Prostate gland (tissue), 2 donors: ENCODE data around the gene F7. TPM values are rescaled to one million over a fixed set of nuclear protein-coding genes. Genes with fewer than 3 reads are reported as not detected.

Source experiments
- DNase-seq: peaks from one replicate; pipeline ENCODE4 v3.0.0-alpha.2; 2019; ENCODE audit warnings: low spot score
- H3K27ac ChIP-seq, 2 donors: fragments of 200-600 bp; sonication (generic); 2 replicates each; pipeline ENCODE4 v1.5.1; 2017 to 2019
- H3K27me3 ChIP-seq: fragments of 200-600 bp; sonication (generic); replicated peaks from 2 replicates; pipeline ENCODE4 v1.5.1; 2019; ENCODE audit not compliant: insufficient read depth
- H3K36me3 ChIP-seq, 2 donors: fragments of 200-600 bp; sonication (generic); 1 replicate in 1 of 2; 2 replicates in 1 of 2; pipeline versions ENCODE4 v1.5.1 to v1.8.1; 2017 to 2019
- H3K4me1 ChIP-seq: fragments of 200-600 bp; sonication (generic); replicated peaks from 2 replicates; pipeline ENCODE4 v1.5.1; 2019
- H3K4me3 ChIP-seq, 2 donors: fragments of 200-600 bp; sonication (generic); 2 replicates each; pipeline ENCODE4 v1.5.1; 2017 to 2019
- H3K9me3 ChIP-seq: fragments of 200-600 bp; sonication (generic); 2 replicates; pipeline ENCODE4 v1.5.1; 2017
- POLR2A ChIP-seq: fragments of 450-650 bp; IDR thresholded peaks from one replicate; pipeline ENCODE4 v1.6.1; 2016; ENCODE audit warnings: antibody characterized with exemption, mild to moderate bottlenecking
- POLR2AphosphoS5 ChIP-seq: sonication (generic); formaldehyde crosslinking; IDR thresholded peaks from one replicate; pipeline ENCODE4 v1.6.1; 2017; ENCODE audit warnings: antibody characterized with exemption
- WGBS: methylation state at CpG from one replicate; pipeline ENCODE4 v1.1.5; 2018; 5-methylcytosine and 5-hydroxymethylcytosine counted together
- intact Hi-C: fragments of 100-400 bp; cut with DNase I; formaldehyde crosslinking; loops from one replicate; pipeline ENCODE4 v1.14.2; 2022
- total RNA-seq, 2 donors: library from RNA; depleted of rRNA; stranded (reverse); fragments of >200 nt; gene quantifications; one replicate each; pipeline ENCODE4 v1.1.0, GENCODE V29; 2016
- TF ChIP-seq, protein P1 (sequence below), 4 experiments: fragments of 200-600 bp in 2 of 4; fragments of 450-650 bp in 2 of 4; sonication (generic) in 2 of 4; IDR thresholded peaks; 1 replicate in 3 of 4; 2 replicates in 1 of 4; pipeline ENCODE4 v1.5.1; 2016 to 2019; ENCODE audit warnings: antibody characterized with exemption in 4 of 4, mild to moderate bottlenecking in 2 of 4, moderate library complexity in 2 of 4

Gene F7
- total RNA-seq, 2 donors from 2014 or later, result 2.7 TPM; not detected in 1

- TF ChIP-seq, protein P1, sequence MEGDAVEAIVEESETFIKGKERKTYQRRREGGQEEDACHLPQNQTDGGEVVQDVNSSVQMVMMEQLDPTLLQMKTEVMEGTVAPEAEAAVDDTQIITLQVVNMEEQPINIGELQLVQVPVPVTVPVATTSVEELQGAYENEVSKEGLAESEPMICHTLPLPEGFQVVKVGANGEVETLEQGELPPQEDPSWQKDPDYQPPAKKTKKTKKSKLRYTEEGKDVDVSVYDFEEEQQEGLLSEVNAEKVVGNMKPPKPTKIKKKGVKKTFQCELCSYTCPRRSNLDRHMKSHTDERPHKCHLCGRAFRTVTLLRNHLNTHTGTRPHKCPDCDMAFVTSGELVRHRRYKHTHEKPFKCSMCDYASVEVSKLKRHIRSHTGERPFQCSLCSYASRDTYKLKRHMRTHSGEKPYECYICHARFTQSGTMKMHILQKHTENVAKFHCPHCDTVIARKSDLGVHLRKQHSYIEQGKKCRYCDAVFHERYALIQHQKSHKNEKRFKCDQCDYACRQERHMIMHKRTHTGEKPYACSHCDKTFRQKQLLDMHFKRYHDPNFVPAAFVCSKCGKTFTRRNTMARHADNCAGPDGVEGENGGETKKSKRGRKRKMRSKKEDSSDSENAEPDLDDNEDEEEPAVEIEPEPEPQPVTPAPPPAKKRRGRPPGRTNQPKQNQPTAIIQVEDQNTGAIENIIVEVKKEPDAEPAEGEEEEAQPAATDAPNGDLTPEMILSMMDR (IDR thresholded peaks at IDR 0.05), result no peak
- no peak for TF ChIP-seq POLR2A
- no peak for TF ChIP-seq POLR2AphosphoS5
- Histone ChIP-seq H3K4me1 (no peaks in the 10 kb centered on the region), H3K27ac (no peak overlapping the region), H3K36me3 (no peaks in the 10 kb centered on the region), H3K4me3 (no peak overlapping the region), H3K9me3 (no peaks in the 10 kb centered on the region), H3K27me3 (no peaks in the 10 kb centered on the region)
- DNase-seq, result no peak
- intact Hi-C loops, result loop anchor here (5.0 to 10.0 kb wide), 3 partner anchors 50 to 337 kb away; partner anchors contain the start of genes CUL4A, DCUN1D2, LAMP1 and PCID2
- 72% methylated on average over 12 of the region's 12 CpGs for WGBS
These were observed 51.8 kb downstream of the F7 start for GRCh38 chr13:113157206-113157928.

DNA sequence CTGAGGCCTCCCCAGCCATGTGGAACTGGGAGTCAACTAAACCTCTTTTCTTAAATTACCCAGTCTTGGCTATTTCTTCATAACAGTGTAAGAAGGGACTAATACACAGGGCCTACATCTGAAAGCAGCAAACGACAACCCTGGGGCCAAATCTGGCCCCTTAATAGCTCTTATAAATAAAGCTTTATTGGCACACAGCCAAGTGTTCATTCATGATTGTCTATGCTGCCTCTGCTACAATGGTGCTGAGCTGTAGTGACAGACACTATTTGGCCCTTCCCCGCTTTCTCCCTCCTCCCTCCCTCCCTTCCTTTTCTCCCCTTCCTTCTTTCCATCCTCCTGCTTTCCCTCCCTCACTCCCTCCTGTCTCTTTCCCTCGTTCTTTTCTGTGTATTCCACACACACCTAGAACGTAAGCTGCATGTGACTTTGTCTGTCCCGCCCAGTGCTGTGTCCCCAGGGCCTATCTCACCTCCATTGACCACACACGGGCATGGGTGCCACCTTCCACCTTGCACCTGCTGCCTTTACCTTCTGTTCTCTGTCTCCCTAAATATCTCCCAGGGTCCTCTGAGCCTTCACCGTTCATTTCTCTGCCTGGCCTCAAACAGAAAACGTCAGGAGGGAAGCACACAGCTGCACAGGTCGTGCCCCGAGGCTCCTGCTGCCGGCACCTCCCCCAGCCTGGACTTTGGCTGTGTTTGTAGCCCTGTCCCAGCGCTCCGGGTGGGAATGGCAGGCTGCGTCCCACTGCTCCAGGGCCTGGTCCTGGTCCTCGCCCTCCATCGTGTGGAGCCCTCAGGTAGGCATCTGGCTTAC lies 52.5 kb downstream of the F7 start, which contains the start of gene PROZ:
Gene PROZ, plus strand, starts transcription at position 720 of the 819 bp plus-strand sequence. Its CDS starts 13 bp downstream, at position 733.
- Histone ChIP-seq H3K27me3 (no peaks in the 10 kb centered on the region), H3K4me3 (no peak within 1 kb of the TSS), H3K36me3 (no peaks in the 10 kb centered on the region), H3K4me1 (no peaks in the 10 kb centered on the region), H3K9me3 (no peaks in the 10 kb centered on the region), H3K27ac (no peak within 1 kb of the TSS)
- TF ChIP-seq, protein P1 (IDR thresholded peaks at IDR 0.05), result no peak
- TF ChIP-seq POLR2AphosphoS5 (no peak), POLR2A (no peak)
- DNase-seq, result no peak
- intact Hi-C loops, result loop anchor here (5.0 to 10.0 kb wide), 3 partner anchors 49 to 337 kb away; partner anchors contain the start of genes CUL4A, DCUN1D2, LAMP1 and PCID2
- WGBS, result 62% methylated on average over 16 of the region's 16 CpGs

DNA sequence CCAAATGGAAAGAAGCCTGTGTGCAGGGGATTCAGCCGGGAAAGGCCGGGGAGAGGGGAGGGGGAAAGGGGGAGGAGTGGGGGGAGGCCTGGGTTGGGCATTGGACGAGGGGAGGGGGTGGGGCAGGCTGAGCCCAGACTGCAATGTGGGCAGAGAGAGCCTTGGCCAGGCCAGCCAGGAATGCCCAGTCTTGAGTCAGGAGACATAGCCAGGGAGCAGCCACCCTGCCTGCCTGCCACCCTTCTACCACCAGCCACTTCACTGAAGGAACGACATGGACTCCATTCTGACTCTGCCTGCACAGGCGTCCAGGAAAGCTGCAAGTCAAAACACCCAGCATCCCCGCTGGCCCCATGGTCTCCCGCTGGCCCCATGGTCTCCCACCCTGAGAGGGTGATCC lies 53.4 kb downstream of the F7 start:
- WGBS, result 65% methylated on average over 7 of the region's 7 CpGs

DNA sequence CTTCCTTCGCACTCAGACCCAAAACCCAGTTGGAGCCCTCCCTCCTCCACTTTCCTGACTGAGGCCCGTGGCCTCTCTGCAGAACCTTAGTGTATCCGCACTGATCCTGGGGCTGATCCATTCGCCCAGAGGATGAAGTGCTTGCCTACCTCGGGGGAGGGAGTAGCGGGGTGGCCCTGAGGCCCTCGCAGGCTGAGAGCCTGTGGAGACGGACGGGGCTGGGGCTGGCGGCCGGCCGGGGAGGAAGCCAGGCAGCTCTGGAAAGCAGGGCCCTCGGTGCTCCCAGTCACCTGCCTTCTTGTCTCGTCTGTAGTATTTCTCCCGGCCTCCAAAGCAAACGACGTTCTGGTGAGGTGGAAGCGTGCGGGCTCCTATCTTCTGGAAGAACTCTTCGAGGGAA lies 54.1 kb downstream of the F7 start:
- Histone ChIP-seq H3K9me3 (no peaks in the 10 kb centered on the region), H3K4me3 (no peak overlapping the region), H3K4me1 (no peaks in the 10 kb centered on the region), H3K27me3 (no peaks in the 10 kb centered on the region), H3K36me3 (no peaks in the 10 kb centered on the region), H3K27ac (no peak overlapping the region)
- 85% methylated on average over 20 of the region's 20 CpGs for WGBS
- TF ChIP-seq, protein P1 (IDR thresholded peaks at IDR 0.05), result no peak
- no peak for TF ChIP-seq POLR2A
- no peak for TF ChIP-seq POLR2AphosphoS5
- intact Hi-C loops, result loop anchor here (5.0 to 10.0 kb wide), 3 partner anchors 48 to 335 kb away; partner anchors contain the start of genes CUL4A, DCUN1D2, LAMP1 and PCID2
- DNase-seq, result no peak

More for the DNA sequence above, 53.4 kb downstream of the F7 start:
- Histone ChIP-seq H3K36me3 (no peaks in the 10 kb centered on the region), H3K27me3 (no peaks in the 10 kb centered on the region), H3K9me3 (no peaks in the 10 kb centered on the region), H3K27ac (no peak overlapping the region), H3K4me1 (no peaks in the 10 kb centered on the region), H3K4me3 (no peak overlapping the region)
- intact Hi-C loops, result loop anchor here (5.0 to 10.0 kb wide), 3 partner anchors 48 to 336 kb away; partner anchors contain the start of genes CUL4A, DCUN1D2, LAMP1 and PCID2
- TF ChIP-seq POLR2AphosphoS5 (no peak), POLR2A (no peak)
- TF ChIP-seq, protein P1 (IDR thresholded peaks at IDR 0.05), result no peak
- no peak for DNase-seq
